B cell (primary cell): ENCODE results near the gene CARTPT. TPM values are rescaled to one million over a fixed set of nuclear protein-coding genes. Genes with fewer than 3 reads are reported as not detected.

Experiments used
- ATAC-seq: fragments of 200-7000 bp; cut with Tn5 transposase; one replicate; pipeline ENCODE4 v1.10.0; 2021; ENCODE audit warnings: low read depth, mild to moderate bottlenecking, moderate number of reproducible peaks, moderate library complexity
- CTCF ChIA-PET: fragments of 350-600 bp; sonication (Branson Sonifier 250); formaldehyde crosslinking; loops from one replicate; lab custom pipeline; 2021; ENCODE audit warnings: antibody characterized with exemption, inconsistent platforms; lab: Charles Lee
- POLR2A ChIA-PET: fragments of 350-600 bp; sonication (Branson Sonifier 250); formaldehyde crosslinking; loops from one replicate; lab custom pipeline; 2021; ENCODE audit warnings: antibody characterized with exemption; lab: Charles Lee
- DNase-seq: peaks from one replicate; pipeline ENCODE4 v3.0.0; 2013
- H2AFZ ChIP-seq: 2 replicates; pipeline ENCODE4 v1.6.1; 2012; ENCODE audit warnings: mild to moderate bottlenecking, low read depth, low read length; ENCODE audit not compliant: insufficient read depth, poor library complexity, severe bottlenecking
- H3K27ac ChIP-seq, 2 donors: 1 replicate in 1 of 2; 2 replicates in 1 of 2; pipeline ENCODE4 v1.5.1; 2012 to 2013; ENCODE audit warnings: low read length in 2 of 2, mild to moderate bottlenecking in 2 of 2, moderate library complexity in 1 of 2
- H3K27me3 ChIP-seq, 4 experiments: fragments of 200-600 bp in 1 of 4; sonication (generic) in 1 of 4; replicated peaks in 1 of 4; 1 replicate in 2 of 4; 2 replicates in 2 of 4; pipeline versions ENCODE4 v1.6.1 to v1.7.0; 2013 to 2016; ENCODE audit warnings: low read length in 3 of 4, mild to moderate bottlenecking in 2 of 4, mixed read lengths in 1 of 4, moderate library complexity in 1 of 4; ENCODE audit not compliant: insufficient read depth in 4 of 4, control insufficient read depth in 3 of 4; ENCODE audit errors: control extremely low read depth in 1 of 4
- H3K36me3 ChIP-seq, 2 experiments: replicated peaks in 1 of 2; 1 replicate in 1 of 2; 2 replicates in 1 of 2; pipeline versions ENCODE4 v1.6.1 to v1.7.1; 2013; ENCODE audit warnings: low read length in 1 of 2; ENCODE audit not compliant: insufficient read depth in 2 of 2, control insufficient read depth in 1 of 2; ENCODE audit errors: control extremely low read depth in 1 of 2, extremely low read depth in 1 of 2
- H3K4me1 ChIP-seq, 2 donors: fragments of 200-600 bp in 1 of 2; sonication (generic) in 1 of 2; 1 replicate in 1 of 2; 2 replicates in 1 of 2; pipeline versions ENCODE4 v1.5.1 to v1.6.1; 2013 to 2017; ENCODE audit warnings: low read length in 2 of 2; ENCODE audit not compliant: control insufficient read depth in 2 of 2, insufficient read depth in 2 of 2
- H3K4me2 ChIP-seq: replicated peaks from 2 replicates; pipeline ENCODE3; 2012; ENCODE audit warnings: mild to moderate bottlenecking, low read depth, low read length; ENCODE audit not compliant: poor library complexity, severe bottlenecking
- H3K4me3 ChIP-seq, 5 experiments: fragments of 200-600 bp in 1 of 5; sonication (generic) in 1 of 5; 1 replicate in 3 of 5; 2 replicates in 2 of 5; pipeline versions ENCODE4 v1.5.1 to v1.7.0; 2011 to 2016; ENCODE audit warnings: low read length in 4 of 5, mild to moderate bottlenecking in 4 of 5, low read depth in 2 of 5, control low read depth in 1 of 5, moderate library complexity in 1 of 5; ENCODE audit not compliant: insufficient read depth in 1 of 5; ENCODE audit errors: control extremely low read depth in 1 of 5, extremely low read depth in 1 of 5
- H3K79me2 ChIP-seq: fragments of 200-600 bp; sonication (generic); one replicate; pipeline ENCODE4 v1.6.0; 2016; ENCODE audit warnings: low read length; ENCODE audit not compliant: control insufficient read depth, insufficient read depth
- H3K9ac ChIP-seq: fragments of 200-600 bp; sonication (generic); 2 replicates; pipeline ENCODE4 v1.6.1; 2017; ENCODE audit warnings: mild to moderate bottlenecking, low read length, moderate library complexity
- H3K9me3 ChIP-seq, 3 donors: one replicate each; pipeline versions ENCODE4 v1.6.1 to v1.7.1; 2013; ENCODE audit warnings: low read length in 2 of 3; ENCODE audit not compliant: control insufficient read depth in 2 of 3, insufficient read depth in 1 of 3; ENCODE audit errors: control extremely low read depth in 1 of 3
- H4K20me1 ChIP-seq: 2 replicates; pipeline ENCODE4 v1.6.0; 2012; ENCODE audit warnings: mild to moderate bottlenecking, low read length; ENCODE audit not compliant: insufficient read depth, control insufficient read depth, poor library complexity, severe bottlenecking
- H3K27ac Mint-ChIP-seq: one replicate; pipeline ENCODE4 v1.8.0; 2021; ENCODE audit warnings: mixed read lengths
- H3K27me3 Mint-ChIP-seq: one replicate; pipeline ENCODE4 v1.8.0; 2021; ENCODE audit warnings: mixed read lengths
- H3K4me1 Mint-ChIP-seq: one replicate; pipeline ENCODE4 v1.8.0; 2021; ENCODE audit warnings: mixed read lengths
- H3K4me3 Mint-ChIP-seq: one replicate; pipeline ENCODE4 v1.8.0; 2021; ENCODE audit warnings: mixed read lengths
- H3K9me3 Mint-ChIP-seq: one replicate; pipeline ENCODE4 v1.8.0; 2022; ENCODE audit warnings: mixed read lengths; ENCODE audit not compliant: insufficient read depth
- CTCF ChIP-seq: fragments of 200-600 bp; IDR thresholded peaks from one replicate; pipeline ENCODE4 v1.8.0; 2022; ENCODE audit warnings: antibody characterized with exemption, mild to moderate bottlenecking
- EZH2 ChIP-seq: IDR thresholded peaks from 2 replicates; pipeline ENCODE4 v1.6.1; 2012; ENCODE audit warnings: borderline replicate concordance, low read depth, mild to moderate bottlenecking, moderate library complexity, low read length; ENCODE audit not compliant: insufficient read depth, poor library complexity, severe bottlenecking
- WGBS: methylation state at CpG from one replicate; pipeline ENCODE4 v1.1.5; 2013; ENCODE audit warnings: missing lambda C conversion rate; ENCODE audit not compliant: insufficient coverage; 5-methylcytosine and 5-hydroxymethylcytosine counted together
- intact Hi-C: fragments of 100-400 bp; cut with micrococcal nuclease; formaldehyde crosslinking; loops from one replicate; pipeline ENCODE4 v1.10.0; 2022
- polyA plus RNA-seq: library from polyadenylated mRNA; depleted of rRNA; stranded (reverse); fragments of >200 nt; gene quantifications from 2 replicates; pipeline ENCODE4 v1.2.3, GENCODE V29; 2012
- total RNA-seq, 2 donors: library from RNA; stranded (reverse); fragments of 120-200 nt in 1 of 2; gene quantifications; 1 replicate in 1 of 2; 2 replicates in 1 of 2; pipeline versions ENCODE4 v1.2.3 to v1.2.4, GENCODE V29; 2013 to 2022

Gene CARTPT
- total and polyA plus RNA-seq, 2 donors (not counting 1 experiment from before 2014, with no cell fraction given), result not detected

- Histone ChIP-seq H3K27ac (no peak overlapping the region), H3K79me2 (no peaks in the 10 kb centered on the region), H2AFZ (no peak overlapping the region), H3K36me3 (no peaks in the 10 kb centered on the region), H3K4me3 (no peak overlapping the region), H3K27me3 (no peaks in the 10 kb centered on the region), H3K4me1 (no peaks in the 10 kb centered on the region), H4K20me1 (no peaks in the 10 kb centered on the region), H3K9me3 (no peaks in the 10 kb centered on the region), H3K4me2 (no peak overlapping the region), H3K9ac (no peak overlapping the region)
- Mint-ChIP-seq H3K4me3 (no peak overlapping the region), H3K4me1 (no peaks in the 10 kb centered on the region), H3K27me3 (peaks cover 10% of the 10 kb centered on the region), H3K9me3 (no peaks in the 10 kb centered on the region), H3K27ac (no peak overlapping the region)
- ATAC-seq (no peak), DNase-seq (no peak)
- POLR2A ChIA-PET, result no interaction called here
- intact Hi-C loops, result no loop called here
- TF ChIP-seq EZH2 (no peak), CTCF (no peak)
- WGBS, result 100% methylated on average over 2 of the region's 3 CpGs
- CTCF ChIA-PET, result no interaction called here
Measured at GRCh38 chr5:71706906-71707305, 12.2 kb upstream of the CARTPT start.

- DNase-seq, result no peak
- H3K4me1 Mint-ChIP-seq, result no peaks in the 10 kb centered on the region
- no peaks in the 10 kb centered on the region for H3K4me1 ChIP-seq
- no peak for ATAC-seq
- ChIA-PET CTCF (no interaction called here), POLR2A (no interaction called here)
- H3K9ac ChIP-seq, result no peak overlapping the region
- H3K27ac Mint-ChIP-seq, result no peak overlapping the region
- TF ChIP-seq CTCF (no peak), EZH2 (no peak)
- no peak overlapping the region for H2AFZ ChIP-seq
- H3K9me3 ChIP-seq, result peaks cover 0 to 3% (median 0%) of the 10 kb centered on the region in 3 donors
- H3K4me3 Mint-ChIP-seq, result no peak overlapping the region
- H3K79me2 ChIP-seq, result no peaks in the 10 kb centered on the region
- no CpG with 5 or more reads among the region's 4 CpGs for WGBS
- peaks cover 20% of the 10 kb centered on the region for H3K27me3 Mint-ChIP-seq
- no peaks in the 10 kb centered on the region for H4K20me1 ChIP-seq
- intact Hi-C loops, result no loop called here
- no peak overlapping the region for H3K27ac ChIP-seq
- no peak overlapping the region for H3K4me2 ChIP-seq
- H3K9me3 Mint-ChIP-seq, result no peaks in the 10 kb centered on the region
- H3K27me3 ChIP-seq, result peaks cover 0 to under 1% (median 0%) of the 10 kb centered on the region in 4 experiments
- H3K4me3 ChIP-seq, result no peak overlapping the region
- no peaks in the 10 kb centered on the region for H3K36me3 ChIP-seq
Measured at GRCh38 chr5:71711610-71712009, 7.5 kb upstream of the CARTPT start.
